Fibroblast of pulmonary artery (primary cell): ENCODE results near the gene NBEA.

Experiments used
- DNase-seq: peaks from one replicate; pipeline ENCODE4 v3.0.0-alpha.2; 2010; ENCODE audit warnings: low read depth
- H3K4me3 ChIP-seq: replicated peaks from 2 replicates; pipeline ENCODE4 v1.5.1; 2011; ENCODE audit warnings: low read depth, mild to moderate bottlenecking, control low read depth, low read length, moderate library complexity
- CTCF ChIP-seq: IDR thresholded peaks from 2 replicates; pipeline ENCODE4 v1.5.1; 2011; ENCODE audit warnings: mild to moderate bottlenecking, control low read depth, low read length, inconsistent platforms; ENCODE audit errors: missing control alignments

NBEA gene

GRCh38 chr13:35567406-35567980 lies 625.4 kb downstream of the NBEA start:
- no peak for DNase-seq
- H3K4me3 ChIP-seq, result no peak overlapping the region
- no peak for TF ChIP-seq CTCF

- no peak for DNase-seq
- no peak overlapping the region for H3K4me3 ChIP-seq
- TF ChIP-seq CTCF, result no peak
Observed at GRCh38 chr13:35573639-35574038, 631.6 kb downstream of the NBEA start.

- DNase-seq, result no peak
- TF ChIP-seq CTCF, result no peak
- H3K4me3 ChIP-seq, result no peak overlapping the region
Observed at GRCh38 chr13:35592457-35592856, 650.4 kb downstream of the NBEA start.

- no peak for DNase-seq
- TF ChIP-seq CTCF, result no peak
- H3K4me3 ChIP-seq, result no peak overlapping the region
Observed at GRCh38 chr13:35593651-35594050, 651.6 kb downstream of the NBEA start.

GRCh38 chr13:35594096-35594495 lies 652.0 kb downstream of the NBEA start:
- no peak for DNase-seq
- no peak overlapping the region for H3K4me3 ChIP-seq
- no peak for TF ChIP-seq CTCF

GRCh38 chr13:35595181-35595580 lies 653.1 kb downstream of the NBEA start:
- no peak for DNase-seq
- TF ChIP-seq CTCF, result no peak
- no peak overlapping the region for H3K4me3 ChIP-seq

- no peak overlapping the region for H3K4me3 ChIP-seq
- DNase-seq, result no peak
- no peak for TF ChIP-seq CTCF
Observed at GRCh38 chr13:35596321-35597030, 654.4 kb downstream of the NBEA start.
